ENCODE measurements around the gene TMEM116.
"Not testable (repeated sequence)": the region's sequence is repeated elsewhere in the genome, so short reads cannot be mapped to it uniquely, and the experiment has no call there.

The TMEM116 gene

GRCh38 chr12:112012775-112013600, at the start of gene TMEM116, which contains the start of gene ERP29:
Gene TMEM116, minus strand, starts transcription at chr12:112013165. Its CDS starts 7,895 bp downstream, at chr12:112005270.
Gene ERP29, plus strand, starts transcription at chr12:112013426. Its CDS starts 40 bp downstream, at chr12:112013466.
- DNase-seq = peak; percentile 75

DNA sequence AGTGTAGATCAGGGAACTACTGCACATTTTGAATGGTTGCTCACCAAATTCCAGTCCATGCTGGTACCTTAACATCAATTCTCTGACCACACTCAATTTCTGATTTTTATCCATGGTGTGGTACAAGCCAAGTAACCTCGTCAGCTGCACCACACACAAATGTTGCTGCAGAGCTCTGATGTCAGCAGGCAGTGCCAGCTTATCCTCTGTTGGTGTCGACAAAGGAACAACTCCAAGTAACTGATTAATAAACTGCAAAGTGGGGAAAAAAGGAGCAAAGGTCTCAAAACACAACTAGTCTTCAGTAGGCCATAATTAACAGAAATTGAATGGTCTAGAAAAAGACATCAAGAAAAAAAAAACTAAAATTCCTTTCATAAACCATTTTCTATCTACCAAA, 48.2 kb upstream of the TMEM116 start:
- DNase-seq = no peak

DNA sequence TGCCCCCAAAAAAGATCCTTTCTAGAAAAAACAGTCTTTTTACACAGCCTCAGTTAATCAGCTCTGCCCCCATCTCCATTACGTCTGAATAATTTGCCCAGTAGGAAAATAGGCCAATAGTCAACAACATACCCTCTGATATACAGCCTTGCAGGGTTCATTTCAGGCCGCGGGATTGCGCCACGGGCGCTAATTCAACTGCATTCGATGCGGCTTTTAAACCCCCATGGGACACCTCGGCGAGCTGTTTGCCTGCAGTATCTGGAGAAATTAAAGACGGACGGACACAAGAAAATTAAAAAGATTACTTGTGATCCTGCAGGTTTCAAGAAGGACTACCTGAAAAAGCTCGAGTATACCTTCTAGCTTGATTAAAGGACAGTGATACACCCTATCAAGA, 36.4 kb upstream of the TMEM116 start:
- DNase-seq = no peak

DNA sequence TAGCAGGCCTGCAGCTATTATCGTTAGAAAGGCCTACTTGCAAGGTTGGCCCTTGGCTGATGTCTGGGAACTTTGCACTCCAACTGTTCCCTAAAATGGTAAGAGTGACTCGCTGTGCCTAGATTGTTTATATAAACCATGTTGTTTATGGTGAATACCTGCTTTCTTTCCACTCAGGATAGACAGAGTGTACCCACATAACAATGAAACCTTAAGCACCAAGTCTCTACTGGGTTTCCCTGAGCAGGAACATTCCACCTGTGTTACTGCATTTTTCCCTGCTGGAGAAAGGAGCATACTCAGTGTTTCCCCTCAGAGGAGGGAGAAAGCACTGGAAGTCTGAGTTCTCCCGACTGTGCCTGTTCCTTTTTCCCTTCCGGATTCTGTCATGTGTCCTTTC, 33.0 kb upstream of the TMEM116 start:
- no peak for DNase-seq

DNA sequence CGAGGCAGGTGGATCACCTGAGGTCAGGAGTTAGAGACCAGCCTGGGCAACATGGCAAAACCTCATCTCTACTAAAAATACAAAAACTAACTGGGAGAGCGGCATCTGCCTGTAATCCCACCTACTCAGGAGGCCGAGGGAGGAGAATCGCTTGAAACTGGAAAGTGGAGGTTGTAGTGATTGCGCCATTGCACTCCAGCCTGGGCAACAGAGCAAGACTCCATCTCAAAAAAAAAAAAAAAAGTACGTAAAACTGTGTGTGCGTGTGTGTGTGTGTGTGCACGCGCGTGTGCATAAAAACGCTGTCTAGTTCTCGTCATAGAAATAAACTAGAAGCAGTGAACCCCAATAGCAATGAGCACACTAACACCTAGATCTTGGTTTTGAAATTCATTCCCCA, 23.6 kb upstream of the TMEM116 start:
- not testable (repeated sequence) for DNase-seq

DNA sequence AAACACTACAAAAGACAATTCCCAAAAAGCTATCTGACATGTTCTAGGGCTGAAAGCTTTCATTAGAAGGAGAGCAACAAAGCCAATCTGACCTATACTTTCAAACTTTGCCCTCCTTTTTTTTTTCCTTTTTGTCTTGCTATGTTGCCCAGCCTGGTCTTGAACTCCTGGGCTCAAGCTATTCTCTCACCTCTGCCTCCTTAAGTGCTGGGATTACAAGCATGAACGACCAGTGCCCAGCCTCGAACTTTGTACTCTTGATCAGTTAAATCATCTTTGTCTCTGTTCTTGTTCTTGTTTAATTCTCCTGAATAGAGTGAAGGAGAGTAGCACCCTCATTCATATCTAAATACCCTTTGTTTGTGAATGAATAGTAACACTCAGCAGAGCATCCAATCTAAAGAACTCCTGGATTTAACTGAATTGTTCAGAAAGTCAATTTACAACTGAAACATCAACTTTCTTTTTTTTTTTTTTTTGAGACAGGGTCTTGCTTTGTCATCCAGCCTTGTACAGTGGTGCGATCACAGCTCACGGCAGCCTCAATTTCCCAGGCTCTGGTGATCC, 22.3 kb upstream of the TMEM116 start:
- DNase-seq = no peak

GRCh38 chr12:112032292-112032691, 19.3 kb upstream of the TMEM116 start:
- no peak for DNase-seq

DNA sequence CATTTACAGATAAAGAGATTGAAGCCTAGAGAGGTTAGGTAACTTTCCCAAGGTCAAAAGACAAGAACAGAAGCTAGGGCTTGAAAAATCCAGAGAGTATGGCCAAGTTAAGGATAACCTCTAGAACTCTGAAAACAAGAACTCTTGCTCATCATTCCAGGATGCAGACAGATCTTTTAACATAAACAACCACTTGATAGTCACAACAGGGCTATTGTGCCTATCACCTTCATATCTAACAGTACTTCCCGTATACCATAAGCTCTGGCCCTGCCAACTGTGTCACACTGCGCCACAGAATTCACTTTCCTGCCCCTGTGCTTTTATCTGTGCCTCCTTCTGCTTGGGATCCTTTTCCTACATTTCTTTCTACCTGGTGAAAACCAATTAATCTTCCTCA, 18.5 kb upstream of the TMEM116 start:
- no peak for DNase-seq

DNA sequence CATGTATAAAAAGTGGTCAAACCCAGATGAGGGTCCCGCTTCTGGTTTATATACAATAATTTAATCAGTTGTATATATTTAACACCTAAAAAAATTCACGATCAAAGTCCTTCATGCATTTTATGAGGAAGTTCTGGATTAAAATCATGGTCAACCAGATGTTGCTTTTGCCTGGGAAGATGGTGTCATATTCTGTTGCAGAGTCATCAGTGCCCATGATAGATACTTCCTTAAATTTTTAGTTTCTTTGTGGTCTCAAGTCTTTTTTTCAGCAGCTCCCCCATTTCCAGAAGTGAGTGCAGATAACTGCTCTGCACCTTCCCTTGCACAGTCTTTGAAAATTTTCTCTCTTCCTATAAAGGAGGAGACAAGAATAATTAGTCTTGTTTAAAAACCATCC, 16.3 kb upstream of the TMEM116 start:
- DNase-seq = no peak

DNA sequence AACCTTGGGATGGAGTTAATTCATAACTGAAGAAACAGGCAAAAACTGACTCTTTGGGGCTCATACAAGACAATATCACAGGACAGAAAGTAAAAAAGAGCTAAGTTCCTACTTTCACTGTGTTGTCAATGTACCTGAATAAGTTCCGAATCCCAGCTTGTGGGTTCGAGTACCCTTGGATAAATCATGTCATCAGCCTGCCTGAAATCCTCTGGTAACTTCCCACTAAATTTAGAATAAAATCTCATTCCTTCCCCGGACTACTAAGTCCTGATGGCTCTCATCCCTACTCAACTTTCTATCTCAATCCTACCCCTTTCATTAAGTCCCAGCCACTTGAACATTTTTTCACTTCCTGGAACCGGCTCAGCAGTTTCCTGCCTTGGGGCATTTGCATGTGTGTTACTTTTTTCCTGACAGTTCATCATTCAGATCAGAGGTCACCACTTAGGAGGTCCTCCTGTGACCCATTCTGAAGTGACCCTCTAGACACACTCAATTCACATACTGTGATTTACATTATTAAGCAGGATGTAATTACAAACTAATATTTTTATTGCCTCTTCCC, 12.9 kb upstream of the TMEM116 start:
- DNase-seq = no peak

DNA sequence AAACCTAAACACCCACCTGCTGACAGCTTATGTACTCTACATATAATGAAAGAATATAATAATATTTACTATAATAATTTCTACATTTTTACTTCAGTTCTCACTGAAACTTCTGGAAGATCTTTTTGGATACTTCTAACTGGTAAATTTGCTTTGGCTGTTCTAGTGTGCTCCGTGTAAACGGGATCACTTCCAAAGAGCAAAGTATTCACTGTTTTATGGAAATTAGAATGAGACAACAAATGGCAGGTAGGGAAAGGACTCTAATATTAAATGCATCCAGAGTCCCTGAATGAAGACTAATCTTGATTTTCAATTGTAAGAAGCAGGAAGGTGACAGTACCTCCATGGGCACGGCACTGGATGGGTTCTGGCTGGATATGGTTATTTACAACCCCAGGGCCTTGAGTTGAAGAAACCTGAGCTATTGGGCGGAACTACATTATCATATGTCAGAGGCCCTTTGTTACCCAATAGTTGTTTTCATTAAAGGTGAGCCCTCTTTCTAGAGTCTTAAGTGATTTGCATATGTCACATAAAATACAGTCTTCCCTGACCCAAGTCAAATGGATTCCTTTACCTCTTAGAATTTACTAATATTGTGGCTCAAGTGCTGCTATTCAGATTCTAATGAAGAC, 10.9 kb upstream of the TMEM116 start:
- no peak for DNase-seq

DNA sequence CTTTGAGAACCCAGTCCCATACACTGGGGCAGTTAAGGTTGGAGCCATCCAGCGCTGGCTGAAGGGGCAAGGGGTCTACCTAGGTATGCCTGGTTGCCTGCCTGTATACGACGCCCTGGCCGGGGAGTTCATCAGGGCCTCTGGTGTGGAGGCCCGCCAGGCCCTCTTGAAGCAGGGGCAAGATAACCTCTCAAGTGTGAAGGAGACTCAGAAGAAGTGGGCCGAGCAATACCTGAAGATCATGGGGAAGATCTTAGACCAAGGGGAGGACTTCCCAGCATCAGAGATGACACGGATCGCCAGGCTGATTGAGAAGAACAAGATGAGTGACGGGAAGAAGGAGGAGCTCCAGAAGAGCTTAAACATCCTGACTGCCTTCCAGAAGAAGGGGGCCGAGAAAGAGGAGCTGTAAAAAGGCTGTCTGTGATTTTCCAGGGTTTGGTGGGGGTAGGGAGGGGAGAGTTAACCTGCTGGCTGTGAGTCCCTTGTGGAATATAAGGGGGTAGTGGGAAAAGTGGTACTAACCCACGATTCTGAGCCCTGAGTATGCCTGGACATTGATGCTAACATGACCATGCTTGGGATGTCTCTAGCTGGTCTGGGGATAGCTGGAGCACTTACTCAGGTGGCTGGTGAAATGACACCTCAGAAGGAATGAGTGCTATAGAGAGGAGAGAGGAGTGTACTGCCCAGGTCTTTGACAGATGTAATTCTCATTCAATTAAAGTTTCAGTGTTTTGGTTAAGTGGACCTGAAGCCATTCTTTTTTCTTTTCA, 9.5 kb upstream of the TMEM116 start:
- no peak for DNase-seq

DNA sequence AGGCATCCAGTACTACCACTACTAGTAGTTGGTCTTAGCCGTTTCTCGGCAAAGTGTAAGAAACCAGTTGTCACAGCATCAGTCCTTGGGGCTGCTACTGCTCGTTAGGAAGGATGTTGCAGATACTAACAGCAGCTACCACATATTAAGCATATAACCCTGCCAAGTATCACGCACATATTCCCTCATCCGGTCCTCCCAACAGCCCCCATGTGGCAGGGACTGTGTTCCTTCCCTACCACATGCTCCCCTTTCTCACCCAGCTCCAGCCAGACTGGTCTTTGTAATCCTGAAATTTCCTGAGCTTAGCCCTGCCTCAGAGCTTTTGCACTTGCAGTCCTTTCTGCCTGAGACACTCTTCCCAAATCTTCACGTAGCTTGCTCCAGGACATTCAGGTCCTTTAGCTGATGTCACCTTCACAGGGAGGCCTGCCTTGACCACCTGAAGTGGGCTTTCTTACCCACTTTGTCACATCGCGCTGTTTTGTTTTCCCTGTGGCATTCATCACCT, 8.0 kb upstream of the TMEM116 start:
- no peak for DNase-seq

GRCh38 chr12:112018571-112019237, 5.7 kb upstream of the TMEM116 start:
- no peak for DNase-seq

GRCh38 chr12:112017041-112017440, 4.1 kb upstream of the TMEM116 start:
- no peak for DNase-seq

DNA sequence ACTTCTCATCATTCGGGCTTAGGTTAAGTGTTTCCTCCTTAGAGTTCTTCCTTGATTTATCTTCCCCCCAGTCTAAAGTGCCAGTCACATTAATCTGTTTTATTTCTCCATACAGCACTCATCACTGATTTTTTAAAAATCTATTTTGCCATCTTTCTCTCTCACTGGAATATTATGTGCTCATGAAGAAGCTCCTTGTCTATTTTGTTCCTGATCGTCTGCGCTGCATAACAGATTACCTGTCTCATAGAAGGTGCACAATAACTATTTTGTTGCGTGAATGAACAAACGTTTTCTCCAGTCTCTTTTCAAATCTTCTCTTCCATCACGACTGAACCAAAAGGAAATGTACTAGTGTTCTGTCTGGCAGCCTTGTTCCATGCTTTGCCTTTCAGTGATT, 3.0 kb upstream of the TMEM116 start:
- DNase-seq = no peak

GRCh38 chr12:112013601-112014402, 837 bp upstream of the TMEM116 start:
- DNase-seq = no peak

DNA sequence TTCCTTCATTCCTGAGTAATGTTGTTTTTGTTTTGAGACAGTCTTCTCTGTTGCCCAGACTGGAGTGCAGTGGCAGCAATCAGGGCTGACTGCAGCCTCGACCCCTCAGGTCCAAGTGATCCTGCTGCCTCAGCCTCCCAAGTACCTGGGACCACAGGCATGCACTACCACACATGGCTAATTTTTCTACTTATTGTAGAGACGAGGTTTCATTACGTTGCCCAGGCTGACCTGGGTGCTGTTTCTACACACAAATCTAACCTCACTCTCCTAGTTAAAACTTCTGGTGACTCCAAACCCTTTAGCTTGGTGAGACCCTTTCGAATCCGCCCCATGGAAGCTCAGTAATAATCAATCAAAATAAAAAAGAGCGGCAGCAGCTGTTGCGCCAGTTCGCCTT, 1.3 kb downstream of the TMEM116 start:
- no peak for DNase-seq

GRCh38 chr12:112010415-112011344, 2.3 kb downstream of the TMEM116 start:
- no peak for DNase-seq

DNA sequence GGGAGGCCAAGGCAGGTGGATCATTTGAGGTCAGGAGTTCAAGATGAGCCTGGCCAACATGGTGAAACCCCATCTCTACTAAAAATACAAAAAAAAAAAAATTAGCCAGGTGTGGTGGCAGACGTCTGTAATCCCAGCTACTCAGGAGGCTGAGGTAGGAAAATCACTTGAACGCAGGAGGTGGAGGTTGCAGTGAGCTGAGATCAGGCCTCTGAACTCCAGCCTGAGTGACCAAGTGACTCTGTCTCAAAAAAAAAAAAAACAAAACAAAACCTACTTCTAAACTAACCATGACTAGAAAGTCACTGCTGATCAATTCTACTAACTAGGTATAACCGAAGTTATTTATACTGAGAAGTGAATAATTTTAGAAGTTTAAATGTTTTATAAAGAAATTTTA, 3.4 kb downstream of the TMEM116 start:
- not testable (repeated sequence) for DNase-seq
